HEK293T (cell line): ENCODE results near the gene ADAM11.
"Not testable (repeated sequence)": the region's sequence is repeated elsewhere in the genome, so short reads cannot be mapped to it uniquely, and the experiment has no call there.

Experiments used
- CTCF ChIA-PET: fragments of 350-600 bp; formaldehyde crosslinking; extraction: SDS; loops from one replicate; lab custom pipeline; 2021; ENCODE audit warnings: antibody characterized with exemption, inconsistent platforms; lab: Yijun Ruan, JAX
- POLR2A ChIA-PET: fragments of 350-600 bp; formaldehyde crosslinking; extraction: SDS; loops from one replicate; lab custom pipeline; 2020; ENCODE audit warnings: antibody characterized with exemption, inconsistent platforms; lab: Yijun Ruan, JAX
- DNase-seq: peaks from one replicate; pipeline ENCODE4 v3.0.0; 2012; ENCODE audit warnings: mixed read lengths; ENCODE audit errors: extremely low spot score
- ARNT ChIP-seq: fragments of 450-650 bp; IDR thresholded peaks from 2 replicates; pipeline ENCODE4 v1.6.1; 2017; ENCODE audit warnings: mild to moderate bottlenecking
- BHLHE40 ChIP-seq: fragments of 450-650 bp; IDR thresholded peaks from 2 replicates; pipeline ENCODE4 v1.6.1; 2016; ENCODE audit warnings: mild to moderate bottlenecking, moderate library complexity, borderline replicate concordance
- CTBP1 ChIP-seq: fragments of 450-650 bp; IDR thresholded peaks from 2 replicates; pipeline ENCODE4 v1.6.1; 2016; ENCODE audit warnings: borderline replicate concordance
- ELF4 ChIP-seq: fragments of 450-650 bp; IDR thresholded peaks from 2 replicates; pipeline ENCODE4 v1.6.1; 2017; ENCODE audit warnings: antibody characterized with exemption
- FOXA1 ChIP-seq: fragments of 450-650 bp; IDR thresholded peaks from 2 replicates; pipeline ENCODE4 v1.6.1; 2016; ENCODE audit warnings: mild to moderate bottlenecking
- FOXK2 ChIP-seq: fragments of 450-650 bp; IDR thresholded peaks from 2 replicates; pipeline ENCODE4 v1.6.1; 2016; ENCODE audit warnings: mild to moderate bottlenecking
- FOXM1 ChIP-seq: fragments of 450-650 bp; IDR thresholded peaks from 2 replicates; pipeline ENCODE4 v1.6.1; 2017; ENCODE audit warnings: mild to moderate bottlenecking, borderline replicate concordance
- HDGF ChIP-seq: fragments of 450-650 bp; IDR thresholded peaks from 2 replicates; pipeline ENCODE4 v1.6.1; 2017; ENCODE audit warnings: antibody characterized with exemption, borderline replicate concordance
- L3MBTL2 ChIP-seq: fragments of 450-650 bp; conservative IDR thresholded peaks from 2 replicates; pipeline ENCODE4 v1.6.1; 2016; ENCODE audit warnings: mild to moderate bottlenecking
- LEF1 ChIP-seq: fragments of 450-650 bp; IDR thresholded peaks from 2 replicates; pipeline ENCODE4 v1.6.1; 2017; ENCODE audit warnings: mild to moderate bottlenecking, borderline replicate concordance
- NFRKB ChIP-seq: fragments of 450-650 bp; IDR thresholded peaks from 2 replicates; pipeline ENCODE4 v1.6.1; 2016; ENCODE audit warnings: mild to moderate bottlenecking, moderate library complexity
- PKNOX1 ChIP-seq: fragments of 450-650 bp; IDR thresholded peaks from 2 replicates; pipeline ENCODE4 v1.6.1; 2016
- SP1 ChIP-seq: fragments of 450-650 bp; IDR thresholded peaks from 2 replicates; pipeline ENCODE4 v1.6.1; 2017
- SUZ12 ChIP-seq: fragments of 450-650 bp; IDR thresholded peaks from 2 replicates; pipeline ENCODE4 v1.6.1; 2016; ENCODE audit warnings: mild to moderate bottlenecking
- TARDBP ChIP-seq: fragments of 450-650 bp; IDR thresholded peaks from 2 replicates; pipeline ENCODE4 v1.6.1; 2016
- ZNF384 ChIP-seq: fragments of 450-650 bp; IDR thresholded peaks from 2 replicates; pipeline ENCODE4 v1.6.1; 2016

Gene ADAM11

DNA sequence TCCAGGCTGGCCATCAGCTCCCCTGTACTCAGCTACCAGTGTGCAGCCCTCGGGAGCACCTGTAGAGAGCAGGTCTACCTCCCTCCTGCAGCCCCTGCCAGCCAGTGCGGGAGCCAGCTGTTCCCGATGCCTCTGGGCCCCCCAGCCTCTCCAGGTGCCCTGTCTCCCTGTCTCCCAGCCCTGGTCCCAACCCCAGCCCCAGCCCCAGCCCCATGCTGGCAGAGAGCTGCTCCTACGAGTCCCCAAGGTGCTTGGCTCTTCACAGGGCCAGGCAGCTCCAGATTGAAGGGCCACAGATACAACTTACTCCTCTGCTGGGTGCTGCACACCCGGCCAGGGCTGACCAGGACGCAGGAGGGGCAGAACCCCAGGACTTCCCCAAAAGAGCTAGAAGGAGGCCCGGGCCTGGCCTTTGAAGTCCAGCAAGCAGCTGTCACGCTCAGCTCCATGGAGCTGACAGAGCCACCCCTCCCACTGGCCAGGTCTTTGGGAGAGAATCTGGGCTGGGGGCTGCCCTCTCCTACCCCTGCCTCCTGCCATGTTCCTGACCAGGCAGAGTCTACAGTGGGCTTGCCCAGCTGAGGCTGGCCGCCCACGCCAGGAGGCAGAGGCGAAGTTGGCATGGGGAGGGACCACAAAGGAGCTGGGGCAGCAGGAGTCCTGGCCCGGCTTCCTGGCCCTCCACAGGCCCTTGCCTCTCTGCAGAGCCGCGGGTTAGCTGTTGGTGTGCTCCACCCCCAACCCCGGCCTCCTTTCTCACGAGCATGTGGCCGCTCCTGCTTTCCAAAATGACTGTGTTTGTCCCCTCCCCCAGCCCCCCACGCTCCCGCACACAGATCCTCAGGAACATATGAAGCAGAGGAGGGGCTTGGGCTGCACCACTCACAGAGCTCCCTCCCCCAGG lies 9.5 kb upstream of the ADAM11 start:
- POLR2A ChIA-PET: interaction anchor here (2.0 kb wide), 1 partner anchor 10 kb away, joined by 11 read pairs; the partner anchor contains the start of gene ADAM11
- CTCF ChIA-PET: interaction anchor here (0.6 to 0.7 kb wide), 3 partner anchors 13 to 275 kb away, joined by 3 to 4 read pairs (median 3); no protein-coding TSS in a partner anchor
- DNase-seq: no peak
- TF ChIP-seq ELF4: no peak
- TF ChIP-seq PKNOX1: no peak
- TF ChIP-seq NFRKB: no peak
- TF ChIP-seq SUZ12: no peak
- TF ChIP-seq FOXM1: no peak
- TF ChIP-seq ZNF384: no peak
- TF ChIP-seq FOXK2: no peak
- TF ChIP-seq LEF1: no peak
- TF ChIP-seq SP1: no peak
- TF ChIP-seq TARDBP: no peak

DNA sequence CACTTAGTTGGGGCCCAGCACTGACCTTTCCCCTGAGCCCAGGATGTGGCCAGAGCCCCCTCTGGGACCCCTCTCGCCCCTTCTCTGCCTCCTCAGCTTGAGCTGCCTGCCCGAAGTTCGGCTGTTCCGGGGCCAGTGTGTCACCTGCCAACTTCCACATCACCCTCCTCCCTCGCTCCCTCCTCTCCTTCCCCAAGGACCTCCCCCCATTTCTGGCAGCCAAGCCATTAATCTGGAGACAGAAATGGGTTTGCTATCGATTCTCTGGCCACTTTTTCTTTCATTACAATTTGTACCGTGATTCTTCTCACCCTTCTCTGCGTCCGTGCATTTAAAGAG lies 8.8 kb upstream of the ADAM11 start:
- CTCF ChIA-PET: no interaction called here
- DNase-seq: no peak

DNA sequence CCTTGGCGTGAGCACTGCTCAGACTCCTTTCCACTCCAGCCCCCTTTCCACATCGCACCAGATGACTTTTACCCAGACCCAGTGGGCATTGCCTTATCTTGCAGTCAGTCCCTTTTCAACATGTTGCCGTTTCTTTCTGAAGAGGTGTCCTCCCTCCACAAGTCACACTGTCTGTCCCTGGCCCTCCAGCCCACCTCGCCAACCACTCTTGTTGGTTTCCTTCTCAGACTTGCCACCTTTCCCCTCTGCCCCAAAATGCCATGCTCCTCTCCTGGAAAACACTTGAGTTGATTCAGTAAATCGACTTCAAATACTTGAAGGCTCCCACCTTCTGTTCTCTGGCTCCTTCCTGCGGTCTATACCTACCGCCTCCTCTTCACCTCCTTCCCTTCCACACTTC lies 7.5 kb upstream of the ADAM11 start:
- POLR2A ChIA-PET: no interaction called here
- CTCF ChIA-PET: no interaction called here
- TF ChIP-seq PKNOX1 (no peak), ARNT (no peak), L3MBTL2 (no peak)
- DNase-seq: no peak

More for the DNA sequence above, 8.8 kb upstream of the ADAM11 start:
- TF ChIP-seq FOXK2 (no peak), SUZ12 (no peak), BHLHE40 (no peak)
- POLR2A ChIA-PET: interaction anchor here (2.0 kb wide), 1 partner anchor 9 kb away, joined by 11 read pairs; the partner anchor contains the start of gene ADAM11

- DNase-seq: no peak
- CTCF ChIA-PET: interaction anchor here (1.4 kb wide), 1 partner anchor 168 kb away, joined by 3 read pairs; no protein-coding TSS in a partner anchor
- TF ChIP-seq TARDBP (no peak), NFRKB (no peak), ARNT (no peak), FOXM1 (no peak), ZNF384 (no peak)
- POLR2A ChIA-PET: no interaction called here
These were observed 7.0 kb upstream of the ADAM11 start for GRCh38 chr17:44751806-44752205.

DNA sequence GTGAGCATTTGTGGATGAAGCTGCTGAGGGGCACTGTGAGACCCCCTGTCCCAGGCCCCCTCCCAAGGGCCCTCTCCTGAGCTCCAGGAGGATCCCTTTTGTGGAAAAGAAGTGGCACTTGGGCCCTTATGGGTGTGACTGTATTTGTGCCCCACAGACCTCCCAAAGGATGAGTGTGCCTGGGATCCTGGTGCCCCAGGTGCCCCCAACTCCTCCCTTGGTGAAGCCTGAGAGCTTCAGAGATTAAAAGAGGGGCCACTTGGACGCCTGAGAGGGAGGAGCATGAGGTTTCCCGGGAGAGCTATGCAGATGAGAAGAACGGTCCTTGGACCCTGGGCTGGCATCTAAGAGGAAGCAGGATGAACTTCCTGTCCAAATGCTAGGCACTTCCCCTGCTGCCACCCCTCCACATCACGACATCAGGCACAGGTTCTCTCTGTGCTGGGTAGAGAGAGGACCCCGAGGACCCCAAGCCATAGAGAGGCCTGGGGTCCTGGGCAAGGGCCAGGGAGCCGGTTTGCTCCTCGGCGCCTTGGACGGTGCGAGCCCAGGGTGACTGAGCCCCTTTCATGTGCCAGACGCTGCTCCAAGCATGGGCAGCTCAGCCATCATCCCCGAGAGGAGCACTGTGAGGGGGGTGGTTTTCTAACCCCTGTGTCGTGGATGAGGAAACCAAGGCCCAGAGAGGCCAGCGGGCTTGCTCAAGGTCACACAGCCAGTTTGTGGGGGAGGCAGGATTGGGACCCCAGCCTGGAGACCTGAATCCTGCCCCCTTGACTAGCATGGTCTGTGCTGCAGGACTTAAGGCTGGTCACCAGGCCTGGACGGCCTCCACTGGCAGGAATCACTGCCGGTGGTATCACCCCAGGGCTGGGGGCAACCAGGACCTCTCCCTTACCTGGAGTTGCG lies 5.6 kb upstream of the ADAM11 start:
- no peak for DNase-seq
- CTCF ChIA-PET: interaction anchor here (1.4 kb wide), 1 partner anchor 167 kb away, joined by 3 read pairs; no protein-coding TSS in a partner anchor
- POLR2A ChIA-PET: no interaction called here
- TF ChIP-seq BHLHE40 (no peak), FOXK2 (no peak), ARNT (no peak), FOXA1 (no peak), SUZ12 (no peak), PKNOX1 (no peak)

DNA sequence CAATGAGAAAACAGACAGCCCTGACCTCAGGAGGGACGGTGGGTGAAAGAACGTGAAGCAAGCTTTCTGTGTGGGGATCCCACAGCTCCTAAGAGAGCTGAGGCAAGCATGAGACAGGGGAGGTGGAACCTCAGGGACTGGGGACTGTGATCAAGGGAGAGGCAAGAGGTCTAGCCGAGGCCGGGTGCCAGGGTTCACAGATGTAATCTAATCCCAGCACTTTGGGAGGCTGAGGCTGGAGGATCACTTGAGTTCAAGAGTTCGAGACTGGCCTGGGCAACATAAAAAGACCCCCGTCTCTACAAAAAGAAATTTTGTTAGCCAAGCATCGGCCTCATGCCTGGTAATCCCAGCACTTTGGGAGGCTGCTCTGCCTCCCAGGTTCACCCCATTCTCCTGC lies 4.5 kb upstream of the ADAM11 start:
- CTCF ChIA-PET: interaction anchor here (0.9 kb wide), 1 partner anchor 16 kb away, joined by 3 read pairs; no protein-coding TSS in a partner anchor
- POLR2A ChIA-PET: no interaction called here
- no peak for DNase-seq
- no peak for TF ChIP-seq ZNF384
- no peak for TF ChIP-seq FOXM1
- TF ChIP-seq NFRKB: no peak
- TF ChIP-seq TARDBP: no peak
- TF ChIP-seq PKNOX1: no peak
- no peak for TF ChIP-seq CTBP1
- TF ChIP-seq SP1: no peak
- TF ChIP-seq ELF4: no peak
- TF ChIP-seq ARNT: no peak
- no peak for TF ChIP-seq HDGF
- no peak for TF ChIP-seq BHLHE40
- no peak for TF ChIP-seq FOXK2
- TF ChIP-seq LEF1: no peak
- TF ChIP-seq L3MBTL2: no peak
- TF ChIP-seq SUZ12: no peak

DNA sequence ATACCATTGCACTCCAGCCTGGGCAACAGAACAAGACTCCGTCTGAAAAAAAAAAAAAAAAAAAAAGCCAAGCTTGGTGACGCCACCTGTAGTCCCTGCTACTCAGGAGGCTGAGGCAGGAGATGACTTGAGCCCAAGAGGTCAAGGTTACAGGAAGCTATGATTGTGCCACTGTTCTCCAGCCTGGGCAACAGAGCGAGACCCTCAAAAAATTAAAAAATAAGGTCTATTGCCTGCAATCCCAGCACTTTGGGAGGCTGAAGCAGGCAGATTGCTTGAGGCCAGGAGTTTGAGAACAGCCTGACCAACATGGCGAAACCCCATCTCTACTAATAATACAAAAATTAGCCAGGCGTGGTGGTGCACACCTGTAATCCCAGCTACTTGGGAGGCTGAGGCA lies 3.6 kb upstream of the ADAM11 start:
- POLR2A ChIA-PET, DNase-seq, CTCF ChIA-PET: not testable (repeated sequence)
